Spleen (tissue), 7 donors: Measurements from ENCODE around the gene SERPINA1.

Experiments
- POLR2A ChIP-seq, 3 donors: fragments of 450-650 bp; IDR thresholded peaks; one replicate each; pipeline ENCODE4 v1.5.1; 2017; ENCODE audit warnings: antibody characterized with exemption in 3 of 3, mild to moderate bottlenecking in 1 of 3
- TF ChIP-seq, protein P1 (sequence below), 11 experiments: fragments of 200-600 bp in 7 of 11; fragments of 450-650 bp in 4 of 11; sonication (generic) in 4 of 11; IDR thresholded peaks in 8 of 11; conservative IDR thresholded peaks in 3 of 11; 1 replicate in 7 of 11; 2 replicates in 4 of 11; pipeline versions ENCODE4 v1.4.0 to v1.8.0; 2016 to 2021; ENCODE audit warnings: antibody characterized with exemption in 11 of 11, inconsistent platforms in 4 of 11, mild to moderate bottlenecking in 1 of 11
- donor health status: DM: no; HTN: no; CAD: no; lungs with moderate emphysema.
- donor health status: DM: no; HTN: no; CAD: no.
- donor health status: DM: no; HTN: no; CAD: no.

DNA sequence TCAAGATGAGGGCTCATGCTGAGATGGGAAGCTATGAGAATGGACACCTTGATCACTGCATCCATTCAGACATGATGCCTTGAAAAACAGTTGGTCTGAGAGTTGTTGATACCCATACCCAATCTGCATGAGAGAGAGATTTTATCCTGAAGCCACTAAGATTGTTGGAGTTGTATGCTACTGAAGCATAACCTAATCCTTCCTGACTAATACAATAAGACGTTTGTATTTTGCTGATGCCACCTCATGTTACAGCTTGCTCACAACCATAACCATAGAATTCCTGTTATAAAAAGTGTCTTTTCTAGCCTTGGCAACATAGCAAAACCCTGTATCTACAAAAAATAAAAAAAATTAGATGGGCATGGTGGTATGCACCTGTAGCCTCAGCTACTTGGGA, 12.7 kb upstream of the SERPINA1 start:
- TF ChIP-seq, protein P1, sequence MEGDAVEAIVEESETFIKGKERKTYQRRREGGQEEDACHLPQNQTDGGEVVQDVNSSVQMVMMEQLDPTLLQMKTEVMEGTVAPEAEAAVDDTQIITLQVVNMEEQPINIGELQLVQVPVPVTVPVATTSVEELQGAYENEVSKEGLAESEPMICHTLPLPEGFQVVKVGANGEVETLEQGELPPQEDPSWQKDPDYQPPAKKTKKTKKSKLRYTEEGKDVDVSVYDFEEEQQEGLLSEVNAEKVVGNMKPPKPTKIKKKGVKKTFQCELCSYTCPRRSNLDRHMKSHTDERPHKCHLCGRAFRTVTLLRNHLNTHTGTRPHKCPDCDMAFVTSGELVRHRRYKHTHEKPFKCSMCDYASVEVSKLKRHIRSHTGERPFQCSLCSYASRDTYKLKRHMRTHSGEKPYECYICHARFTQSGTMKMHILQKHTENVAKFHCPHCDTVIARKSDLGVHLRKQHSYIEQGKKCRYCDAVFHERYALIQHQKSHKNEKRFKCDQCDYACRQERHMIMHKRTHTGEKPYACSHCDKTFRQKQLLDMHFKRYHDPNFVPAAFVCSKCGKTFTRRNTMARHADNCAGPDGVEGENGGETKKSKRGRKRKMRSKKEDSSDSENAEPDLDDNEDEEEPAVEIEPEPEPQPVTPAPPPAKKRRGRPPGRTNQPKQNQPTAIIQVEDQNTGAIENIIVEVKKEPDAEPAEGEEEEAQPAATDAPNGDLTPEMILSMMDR (IDR thresholded peaks at IDR 0.05 in 8 of 11, conservative IDR thresholded peaks at IDR 0.05 in 3 of 11) = no peak
- TF ChIP-seq POLR2A (IDR thresholded peaks at IDR 0.05) = no peak
